Measurements from ENCODE around the gene PCAT6.

Gene PCAT6

DNA sequence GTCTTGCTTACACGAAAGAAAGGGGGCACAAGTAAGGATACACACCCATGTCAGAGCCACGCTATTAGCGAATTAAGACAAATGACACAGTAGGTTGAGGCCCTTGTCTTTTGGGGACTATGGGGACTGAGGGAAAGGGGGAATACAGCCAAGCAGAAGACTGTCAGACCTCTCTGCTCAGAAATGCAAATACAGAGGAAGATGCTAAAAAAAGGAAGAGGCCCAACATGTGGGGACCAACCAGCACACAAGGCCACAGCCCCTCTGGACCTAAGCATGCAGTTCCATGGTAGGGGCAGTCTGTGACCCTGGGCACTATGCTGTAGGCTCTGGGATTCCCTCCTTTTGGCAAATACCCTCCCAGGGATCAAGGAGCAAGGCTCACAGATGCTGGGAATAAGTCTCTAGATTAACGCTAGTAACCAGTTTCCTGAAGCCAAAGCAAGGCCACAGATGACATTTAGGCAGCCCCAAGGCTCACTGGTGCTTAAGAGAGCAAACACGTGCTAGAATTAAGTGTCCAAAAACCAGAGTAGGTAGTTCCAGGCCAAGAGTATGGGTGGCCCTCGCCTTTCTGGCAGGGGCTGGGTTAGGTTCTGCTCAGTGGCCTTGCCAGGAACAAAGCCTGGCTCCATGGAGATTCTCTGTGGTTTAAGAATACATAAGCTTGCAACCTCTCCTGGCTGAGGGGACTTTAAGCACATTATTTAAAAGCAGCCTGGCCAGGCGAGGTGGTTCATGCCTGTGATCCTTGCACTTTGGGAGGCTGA is 40.0 kb downstream of the PCAT6 start:
- no peak for DNase-seq (ENCODE audit: low spot score)

DNA sequence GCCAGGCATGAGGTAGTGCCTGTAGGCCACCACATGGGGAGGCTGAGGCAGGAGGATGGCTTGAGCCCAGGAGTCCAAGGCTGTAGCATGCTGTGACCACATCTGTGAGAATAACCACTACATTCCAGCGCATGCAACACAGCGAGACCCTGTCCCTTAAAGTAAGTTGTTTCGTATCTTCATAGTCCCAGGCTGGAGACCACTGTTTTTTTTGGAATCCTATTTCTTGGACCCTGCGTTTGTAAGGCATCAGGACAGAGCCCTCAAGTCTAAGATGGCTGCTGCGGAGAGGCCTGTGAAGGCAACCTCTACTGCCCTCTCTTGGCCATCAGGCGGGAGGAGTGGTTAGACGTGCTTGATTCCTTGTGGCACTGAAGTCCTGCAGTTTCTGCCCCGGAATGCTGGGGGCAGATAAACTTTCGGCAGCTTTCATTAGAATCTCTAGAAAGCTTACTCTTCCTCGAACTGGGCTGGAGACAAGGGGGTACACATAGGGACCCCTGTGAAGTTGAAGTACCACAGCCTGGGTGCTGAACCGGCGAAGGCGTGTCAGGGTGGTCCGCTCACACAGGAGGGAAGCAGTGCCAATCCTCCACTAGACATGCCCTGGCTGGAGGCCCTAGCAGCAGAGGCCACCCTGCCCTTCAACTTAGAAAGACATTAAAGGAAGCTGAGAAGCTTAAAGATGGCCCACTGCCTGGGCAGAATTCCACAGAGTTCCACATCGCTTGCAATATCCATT is 41.6 kb downstream of the PCAT6 start:
- DNase-seq (ENCODE audit: low spot score): no peak

- no peak for DNase-seq (ENCODE audit: low spot score)
Measured at GRCh38 chr1:202854787-202855186, 44.0 kb downstream of the PCAT6 start.

DNA sequence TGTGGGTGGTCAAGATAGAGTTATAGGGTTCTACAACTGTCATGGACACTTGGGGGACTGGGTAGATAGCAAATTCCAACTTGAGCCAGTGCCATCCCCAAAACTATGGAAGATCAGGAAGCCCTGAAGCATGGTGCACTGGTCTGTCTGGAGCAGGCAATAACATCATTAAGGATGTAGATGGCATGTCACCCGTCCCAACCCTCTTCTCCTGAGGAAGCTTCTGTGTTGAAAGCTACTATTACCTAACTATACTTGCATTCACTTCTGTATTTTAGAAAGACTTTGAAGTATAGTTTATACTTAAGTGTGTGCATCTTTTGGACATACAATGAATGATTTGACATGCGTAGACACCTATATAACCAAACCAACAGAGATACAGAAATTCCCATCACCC is 45.3 kb downstream of the PCAT6 start:
- no peak for DNase-seq (ENCODE audit: low spot score)

DNA sequence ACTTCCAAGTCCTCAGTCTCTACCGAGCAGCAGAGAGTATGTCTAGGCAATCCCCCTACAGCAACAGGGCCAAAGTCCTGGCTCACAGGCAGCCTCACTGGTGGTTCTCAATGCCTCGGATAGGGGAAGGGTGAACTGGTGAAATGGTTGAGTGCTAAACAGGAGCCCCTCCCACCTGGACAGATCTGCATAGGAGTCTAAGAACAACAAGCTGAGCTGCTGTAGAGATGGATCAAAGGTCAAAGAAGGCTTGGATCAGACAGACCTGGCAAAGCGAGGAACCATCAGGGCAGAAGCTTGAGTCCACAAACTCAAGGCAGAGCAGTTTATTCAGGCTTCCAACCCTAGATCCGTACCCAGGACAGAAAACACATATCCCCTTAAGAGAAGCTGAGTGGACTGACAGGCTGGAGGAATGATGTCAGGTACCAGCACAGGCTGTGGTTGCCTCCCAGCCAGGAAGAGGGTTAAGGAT is 46.4 kb downstream of the PCAT6 start:
- DNase-seq (ENCODE audit: low spot score): no peak

DNA sequence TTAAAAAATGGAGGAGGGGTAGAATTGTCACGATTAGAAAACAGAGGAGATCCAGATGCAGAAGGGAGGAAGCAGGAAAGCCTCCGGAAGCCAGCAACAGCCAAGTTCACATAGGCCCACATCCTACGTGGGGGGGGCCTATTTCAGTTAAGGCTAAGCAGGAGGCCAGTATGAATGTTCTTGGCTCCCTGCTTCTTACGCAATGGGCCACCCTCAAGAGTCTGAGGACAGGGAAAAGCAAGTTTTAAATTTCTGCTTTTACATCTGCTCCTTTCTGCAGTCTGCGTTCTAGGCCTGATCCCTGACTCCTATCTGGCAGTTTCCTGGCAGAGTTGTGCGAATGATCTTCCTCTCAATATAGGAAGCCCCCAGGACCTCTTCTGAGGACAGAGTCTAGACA is 47.6 kb downstream of the PCAT6 start:
- no peak for DNase-seq (ENCODE audit: low spot score)

DNA sequence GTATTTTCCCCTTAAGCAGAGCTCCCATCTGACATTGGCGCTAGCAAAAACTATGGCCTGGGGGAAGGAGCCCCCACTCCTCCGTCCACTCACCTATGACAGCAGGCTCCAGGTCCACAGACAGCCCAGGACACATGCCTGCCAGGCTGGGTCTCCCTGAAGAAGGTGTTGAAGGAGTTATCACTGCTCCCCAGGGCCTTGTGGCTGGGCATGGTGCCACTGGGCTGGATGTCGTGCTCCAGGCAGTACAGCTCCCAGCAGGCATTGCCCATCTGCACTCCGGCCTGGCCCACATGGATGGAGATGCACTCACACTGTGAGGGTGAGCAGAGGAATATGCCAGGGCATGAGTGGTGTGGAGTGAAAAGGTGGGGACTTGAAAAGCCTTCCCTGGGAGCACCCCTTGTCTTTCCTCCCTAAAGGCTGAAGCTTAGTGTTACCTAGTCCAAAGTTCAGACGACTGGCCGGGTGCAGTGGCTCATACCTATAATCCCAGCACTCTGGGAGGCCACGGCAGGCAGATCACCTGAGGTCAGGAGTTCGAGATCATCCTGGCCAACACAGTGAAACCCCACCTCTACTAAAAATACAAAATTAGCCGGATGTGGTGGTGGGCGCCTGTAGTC is 48.1 kb downstream of the PCAT6 start:
- no peak for DNase-seq (ENCODE audit: low spot score)

DNA sequence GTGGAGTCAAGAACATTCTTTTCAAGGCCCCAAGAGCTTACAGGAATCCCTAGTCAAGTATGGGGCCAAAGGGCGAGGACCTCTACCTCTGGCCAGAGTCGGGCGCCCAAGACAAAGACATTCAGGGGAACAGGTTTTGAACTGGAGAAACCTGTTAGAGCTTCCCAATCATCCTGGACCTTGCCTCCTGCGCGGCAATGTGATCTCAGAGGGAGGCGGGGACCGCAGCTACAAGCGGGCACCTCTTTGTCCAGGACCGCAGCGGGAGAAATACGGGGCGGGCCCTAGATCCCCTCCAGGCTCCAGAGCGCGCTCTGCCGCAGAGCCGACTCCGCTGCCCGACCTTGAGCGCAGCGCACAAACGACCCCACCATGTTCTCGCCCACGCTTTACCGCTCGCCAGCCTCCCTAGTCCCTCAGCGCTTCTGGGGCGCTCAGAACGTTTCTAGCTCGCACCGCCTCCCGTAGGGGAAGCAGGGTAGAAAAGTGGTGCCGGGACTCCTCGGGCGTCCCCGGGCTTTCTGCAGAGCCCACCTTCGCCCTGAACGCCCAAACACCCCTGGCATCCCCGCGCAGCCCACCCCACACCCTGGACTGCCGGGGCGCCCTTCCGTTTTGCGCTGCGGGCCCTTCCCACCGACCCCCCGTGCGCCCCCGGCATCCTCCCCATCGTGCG is 50.1 kb downstream of the PCAT6 start:
- DNase-seq (ENCODE audit: low spot score): no peak

All from globus pallidus (tissue), 1 donor.